NOMO-1 treated with DMSO at 0.1 percent for 48 hours (cell line): ENCODE results near the gene CDR2L.
"Not testable (repeated sequence)": the region's sequence is repeated elsewhere in the genome, so short reads cannot be mapped to it uniquely, and the experiment has no call there.

Source experiments
- DNase-seq: peaks from one replicate; lab custom pipeline; 2025; ENCODE audit not compliant: unreplicated experiment; lab: John Stamatoyannopoulos, UW

The CDR2L gene

DNA sequence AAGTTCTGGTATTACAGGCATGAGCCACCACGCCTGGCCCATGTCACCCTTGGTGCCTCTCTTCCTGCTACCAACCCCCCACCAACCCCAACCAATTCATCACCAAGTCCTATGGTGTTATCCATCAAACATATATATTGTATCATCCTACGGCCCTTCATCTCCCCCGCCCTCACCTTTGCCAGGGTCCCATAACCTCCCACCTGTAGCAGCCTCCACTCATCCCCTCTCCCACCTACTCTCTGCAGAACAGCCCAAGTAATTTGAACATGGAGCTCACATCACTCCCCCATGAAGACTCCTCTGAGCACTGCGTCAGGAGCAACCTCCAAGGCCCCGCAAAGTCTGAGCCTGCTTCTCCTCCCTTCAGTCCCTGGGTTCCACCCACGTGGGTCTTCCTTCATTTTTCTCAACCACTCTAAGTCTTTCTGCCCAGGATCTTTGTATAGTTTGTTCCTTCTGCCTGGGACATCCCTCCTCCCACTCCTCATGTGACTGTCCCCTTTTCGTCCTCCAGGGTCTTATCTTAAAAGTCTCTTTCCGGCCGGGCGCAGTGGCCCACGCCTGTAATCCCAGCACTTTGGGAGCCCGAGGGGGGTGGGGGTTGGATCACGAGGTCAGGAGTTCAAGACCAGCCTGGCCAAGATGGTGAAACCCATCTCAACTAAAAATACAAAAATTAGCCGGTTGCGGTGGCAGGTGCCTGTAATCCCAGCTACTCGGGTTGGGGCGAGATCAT lies 7.9 kb upstream of the CDR2L start:
- no peak for DNase-seq

- DNase-seq, result no peak
Observed at GRCh38 chr17:74981318-74981978, 6.0 kb upstream of the CDR2L start.

- DNase-seq, result peak; percentile 63
Observed at GRCh38 chr17:74981979-74982662, 5.3 kb upstream of the CDR2L start.

- DNase-seq, result not testable (repeated sequence)
Observed at GRCh38 chr17:74982663-74983313, 4.6 kb upstream of the CDR2L start.

GRCh38 chr17:74986206-74986576 lies 1.2 kb upstream of the CDR2L start:
- no peak for DNase-seq

DNA sequence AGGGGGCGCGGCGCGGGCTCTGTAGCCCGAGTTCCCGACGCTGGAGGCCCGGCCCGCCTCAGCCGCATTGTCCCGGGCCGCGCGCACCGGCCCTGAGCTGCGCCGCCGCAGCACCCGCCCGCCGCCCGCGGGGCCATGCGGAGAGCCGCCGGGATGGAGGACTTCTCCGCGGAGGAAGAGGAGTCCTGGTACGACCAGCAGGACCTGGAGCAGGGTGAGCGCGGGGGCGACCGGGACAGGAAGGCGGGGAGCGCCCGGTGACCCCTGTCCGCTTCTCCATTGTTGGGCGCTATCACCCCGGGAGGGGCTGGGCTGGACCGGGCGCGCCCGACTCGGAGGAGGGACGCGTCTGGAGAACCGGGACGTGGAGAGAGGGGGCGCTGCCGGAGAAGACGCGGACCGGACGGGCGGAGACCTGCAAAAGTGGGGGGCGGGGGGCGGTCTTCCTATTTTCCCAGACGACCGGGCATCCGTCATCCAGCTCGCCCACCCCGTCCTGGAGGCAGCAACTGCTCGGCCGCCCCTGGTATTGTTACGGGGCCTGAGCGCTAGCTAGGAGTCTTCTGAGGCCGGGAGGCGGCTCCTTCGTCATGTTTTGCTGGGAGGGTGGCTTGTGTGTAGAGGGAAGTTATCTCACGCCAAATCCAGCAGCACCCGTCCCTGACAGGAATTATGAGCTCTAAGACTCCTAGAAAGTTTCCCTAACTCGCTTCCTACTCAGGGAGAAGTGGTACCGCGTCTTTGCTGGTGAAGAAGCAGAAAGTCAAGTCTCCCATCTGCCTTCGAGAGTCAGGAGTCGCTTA lies 678 bp downstream of the CDR2L start:
- no peak for DNase-seq

DNA sequence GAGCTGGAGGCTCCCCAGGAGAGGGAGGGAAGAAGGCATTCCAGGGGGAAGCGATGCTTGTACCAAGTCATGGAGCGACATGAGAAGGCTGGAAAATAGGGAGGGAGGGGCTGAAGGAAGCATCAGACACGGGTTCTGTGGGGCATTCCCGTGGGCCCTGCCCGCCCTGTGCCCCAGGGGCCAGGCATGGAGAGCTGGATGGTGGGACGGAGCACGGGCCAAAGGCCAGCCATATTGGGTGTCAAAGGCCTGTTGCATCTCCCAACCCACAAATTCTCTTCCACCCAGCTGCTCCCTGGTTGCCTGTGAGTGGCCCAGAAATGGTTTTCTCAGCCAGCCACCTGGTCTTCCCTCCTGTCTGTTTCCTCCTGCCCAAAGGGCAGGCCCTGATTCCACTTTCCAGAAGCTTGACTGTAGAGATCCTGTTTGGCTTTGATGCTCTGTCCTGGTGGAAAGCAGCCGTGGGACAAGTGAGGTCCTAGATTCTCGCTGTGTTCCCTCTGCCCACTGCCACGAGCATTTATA lies 3.2 kb downstream of the CDR2L start:
- DNase-seq, result no peak

DNA sequence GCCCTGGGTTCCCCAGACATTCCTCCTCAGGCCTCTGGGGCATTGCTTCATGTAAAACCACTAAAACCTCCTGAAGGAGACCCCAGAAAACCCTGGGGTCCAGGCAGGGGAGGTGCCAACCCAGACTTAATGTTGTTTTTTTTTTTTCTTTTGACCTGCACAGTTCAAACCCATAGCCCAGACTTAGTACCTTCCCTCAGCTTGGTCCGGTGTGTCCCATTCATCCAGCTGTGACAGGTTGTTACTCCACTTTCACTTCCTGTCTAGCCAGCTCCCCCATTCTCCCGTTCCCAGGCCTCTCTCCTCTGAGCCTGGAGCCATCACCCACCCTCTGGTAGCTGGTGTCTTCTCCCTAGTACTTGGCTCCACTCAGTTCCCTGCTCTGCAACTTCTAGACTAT lies 4.8 kb downstream of the CDR2L start:
- DNase-seq, result no peak

GRCh38 chr17:74994440-74994839 lies 7.0 kb downstream of the CDR2L start:
- DNase-seq, result peak; percentile 46

DNA sequence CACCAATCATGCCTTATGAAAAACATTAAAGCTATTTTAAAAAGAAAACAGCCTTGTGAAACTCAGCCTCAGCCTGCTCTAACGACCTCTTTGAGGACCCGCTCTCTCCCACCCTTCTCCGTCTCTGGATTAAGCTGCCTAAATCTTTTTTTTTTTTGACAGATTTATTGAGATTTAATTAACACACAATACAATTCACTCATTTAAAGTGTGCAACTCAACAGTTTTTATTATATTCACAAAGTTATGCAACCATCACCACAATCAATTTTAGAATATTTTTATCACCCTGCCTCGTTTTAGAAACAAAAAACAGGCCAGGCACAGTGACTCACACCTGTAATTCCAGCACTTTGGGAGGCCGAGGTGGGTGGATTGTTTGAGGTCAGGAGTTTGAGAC lies 8.4 kb downstream of the CDR2L start:
- DNase-seq, result peak; percentile 39

- DNase-seq, result no peak
Observed at GRCh38 chr17:74998783-74999182, 11.4 kb downstream of the CDR2L start.

DNA sequence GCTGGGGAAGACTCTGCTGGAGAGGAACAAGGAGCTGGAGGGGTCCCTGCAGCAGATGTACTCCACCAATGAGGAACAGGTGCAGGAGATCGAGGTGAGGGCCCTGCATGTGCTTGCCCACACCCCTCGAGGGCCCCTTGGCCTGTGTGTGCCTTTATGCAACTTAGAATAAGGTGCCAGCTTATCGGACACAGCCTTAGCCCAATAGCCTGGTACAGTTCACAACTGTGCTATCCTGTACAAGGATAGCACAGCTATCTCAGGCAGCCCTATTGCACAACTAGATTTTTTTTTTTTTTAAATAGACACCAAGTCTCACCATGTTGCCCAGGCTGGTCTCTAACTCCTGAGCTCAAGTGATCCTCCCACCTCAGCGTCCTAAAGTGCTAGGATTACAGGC lies 12.1 kb downstream of the CDR2L start:
- no peak for DNase-seq

- peak; percentile 74 for DNase-seq
Observed at GRCh38 chr17:75001915-75002843, 14.7 kb downstream of the CDR2L start.

DNA sequence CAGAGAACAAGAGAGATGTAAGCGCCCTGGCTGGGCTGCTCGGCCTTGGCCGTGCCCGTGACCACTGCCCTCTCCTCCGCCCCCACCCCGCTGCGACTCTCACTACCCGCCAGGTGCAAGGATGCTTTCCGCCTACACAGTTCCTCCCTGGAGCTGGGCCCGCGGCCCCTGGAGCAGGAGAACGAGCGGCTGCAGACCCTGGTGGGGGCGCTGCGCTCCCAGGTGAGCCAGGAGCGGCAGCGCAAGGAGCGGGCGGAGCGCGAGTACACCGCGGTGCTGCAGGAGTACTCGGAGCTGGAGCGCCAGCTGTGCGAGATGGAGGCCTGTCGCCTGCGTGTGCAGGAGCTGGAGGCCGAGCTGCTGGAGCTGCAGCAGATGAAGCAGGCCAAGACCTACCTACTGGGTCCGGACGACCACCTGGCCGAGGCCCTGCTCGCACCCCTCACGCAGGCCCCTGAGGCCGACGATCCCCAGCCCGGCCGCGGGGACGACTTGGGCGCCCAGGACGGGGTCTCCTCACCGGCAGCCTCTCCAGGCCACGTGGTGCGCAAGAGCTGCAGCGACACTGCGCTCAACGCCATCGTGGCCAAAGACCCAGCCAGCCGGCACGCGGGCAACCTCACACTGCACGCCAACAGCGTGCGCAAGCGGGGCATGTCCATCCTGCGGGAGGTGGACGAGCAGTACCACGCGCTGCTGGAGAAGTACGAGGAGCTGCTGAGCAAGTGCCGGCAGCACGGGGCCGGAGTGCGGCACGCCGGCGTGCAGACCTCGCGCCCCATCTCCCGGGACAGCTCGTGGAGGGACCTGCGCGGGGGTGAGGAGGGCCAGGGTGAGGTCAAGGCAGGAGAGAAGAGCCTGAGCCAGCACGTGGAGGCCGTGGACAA lies 15.9 kb downstream of the CDR2L start:
- no peak for DNase-seq

DNA sequence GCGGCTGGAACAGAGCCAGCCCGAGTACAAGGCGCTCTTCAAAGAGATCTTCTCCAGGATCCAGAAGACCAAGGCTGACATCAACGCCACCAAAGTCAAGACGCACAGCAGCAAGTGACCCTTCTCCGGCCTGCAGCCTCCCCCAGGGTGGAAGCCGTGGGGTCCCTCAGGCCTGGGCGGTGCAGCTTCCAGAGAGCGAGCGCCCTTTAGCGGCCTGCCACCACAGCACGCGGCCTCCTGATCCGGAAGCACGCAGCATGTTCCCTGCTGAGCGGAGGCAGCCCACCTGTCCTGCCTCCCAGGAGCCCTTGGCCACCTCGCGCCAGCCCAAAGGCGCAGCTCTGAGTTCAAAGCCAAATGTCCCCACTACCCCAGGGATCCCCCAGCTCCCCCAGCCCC lies 16.5 kb downstream of the CDR2L start:
- no peak for DNase-seq

- no peak for DNase-seq
Observed at GRCh38 chr17:75004371-75004770, 16.9 kb downstream of the CDR2L start.

- DNase-seq, result no peak
Observed at GRCh38 chr17:75005291-75005690, 17.9 kb downstream of the CDR2L start.

DNA sequence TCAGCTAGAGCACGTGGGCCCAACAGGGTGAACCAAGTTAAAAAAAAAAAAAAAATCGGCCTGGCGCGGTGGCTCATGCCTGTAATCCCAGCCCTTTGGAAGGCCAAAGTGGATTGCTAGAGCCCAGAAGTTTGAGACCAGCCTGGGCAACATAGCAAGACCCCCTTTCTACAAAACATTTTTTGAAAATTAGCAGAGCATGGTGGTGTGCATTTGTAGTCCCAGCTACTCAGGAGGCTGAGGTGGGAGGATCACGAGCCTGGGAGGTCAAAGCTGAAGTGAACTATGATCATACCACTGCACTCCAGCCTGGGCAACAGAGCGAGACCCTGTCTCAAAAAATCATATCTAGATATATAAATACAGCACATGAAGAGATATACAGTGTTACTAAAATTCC lies 18.7 kb downstream of the CDR2L start:
- DNase-seq, result not testable (repeated sequence)

DNA sequence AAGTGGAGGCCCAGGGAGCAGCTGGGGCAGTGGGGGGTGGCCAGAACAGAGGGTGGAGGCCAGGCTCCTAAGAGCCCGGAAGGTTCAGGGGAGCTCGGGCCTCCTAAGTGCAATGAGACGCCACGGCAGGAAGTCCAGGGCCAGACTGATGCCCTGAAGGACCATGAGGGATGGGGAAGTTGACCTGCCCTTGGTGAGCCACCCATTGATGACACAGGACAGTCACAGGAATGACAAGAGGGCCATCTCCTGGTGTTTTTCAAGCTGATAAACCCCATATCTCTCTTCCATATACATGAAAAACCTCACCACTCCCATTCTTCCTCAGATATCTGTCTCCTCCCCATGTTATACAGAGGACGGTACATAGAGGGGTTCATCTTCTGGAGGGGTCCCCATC lies 19.2 kb downstream of the CDR2L start:
- peak; percentile 75 for DNase-seq
